T-helper 2 cell treated with Interferon-gamma antibody and Interleukin-4, amounts not matched to agents 100 ng/mL and 5 ng/mL, for 36 hours (primary cell): ENCODE measurements around the gene CADM2. TPM values are rescaled to one million over a fixed set of nuclear protein-coding genes. Genes with fewer than 3 reads are reported as not detected.

Experiments used
- intact Hi-C: fragments of 100-400 bp; cut with micrococcal nuclease; formaldehyde crosslinking; loops from one replicate; pipeline ENCODE4 v1.15.1; 2023
- total RNA-seq: library from RNA; stranded (reverse); gene quantifications from 2 replicates; pipeline ENCODE4 v1.2.3, GENCODE V29; 2022

Gene CADM2
- total RNA-seq, 1 donor from 2014 or later, result not detected

DNA sequence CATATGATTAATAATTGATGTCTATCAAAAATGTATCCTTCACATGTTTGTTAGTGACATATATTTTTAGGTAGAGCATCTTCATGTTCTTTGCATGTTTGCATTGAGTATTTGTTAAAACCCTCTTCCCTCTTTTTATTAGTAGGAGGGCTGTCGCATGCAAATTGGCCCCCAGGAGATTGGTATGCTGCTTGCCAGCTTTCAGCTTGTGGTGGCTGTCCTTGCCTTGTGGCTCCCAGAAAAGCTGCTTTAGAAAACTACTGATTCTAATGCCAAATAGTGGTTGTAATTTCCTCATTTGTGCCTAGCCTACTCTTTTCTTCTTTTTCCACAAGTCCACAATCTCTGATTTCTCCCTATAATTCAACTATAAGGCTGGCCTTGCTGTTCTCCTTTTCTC lies 1145.4 kb downstream of the CADM2 start:
- intact Hi-C loops, result no loop called here

DNA sequence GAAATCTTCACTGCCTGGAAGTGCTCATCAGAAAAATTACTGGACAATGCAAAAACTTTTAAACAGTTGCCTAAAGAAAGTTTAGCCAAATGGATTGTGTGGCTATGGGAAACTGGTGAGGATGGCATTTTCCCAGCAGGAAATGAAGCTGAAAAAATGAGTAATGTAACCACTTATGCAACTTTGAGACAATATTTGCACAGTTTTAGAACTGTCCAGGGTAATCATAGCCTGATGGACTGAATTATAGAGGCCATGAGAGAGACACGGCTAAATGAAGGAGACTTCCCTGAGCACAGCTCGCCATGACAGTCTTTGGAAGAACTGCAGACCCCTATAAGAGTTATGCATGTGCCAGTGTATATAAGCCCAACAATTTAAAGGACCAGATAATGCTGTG lies 1150.6 kb downstream of the CADM2 start:
- intact Hi-C loops, result no loop called here
